ENCODE data around the gene MYOF. TPM values are rescaled to one million over a fixed set of nuclear protein-coding genes. Genes with fewer than 3 reads are reported as not detected.

Gene MYOF
- total RNA-seq, 1 donor = 5.2 TPM

DNA sequence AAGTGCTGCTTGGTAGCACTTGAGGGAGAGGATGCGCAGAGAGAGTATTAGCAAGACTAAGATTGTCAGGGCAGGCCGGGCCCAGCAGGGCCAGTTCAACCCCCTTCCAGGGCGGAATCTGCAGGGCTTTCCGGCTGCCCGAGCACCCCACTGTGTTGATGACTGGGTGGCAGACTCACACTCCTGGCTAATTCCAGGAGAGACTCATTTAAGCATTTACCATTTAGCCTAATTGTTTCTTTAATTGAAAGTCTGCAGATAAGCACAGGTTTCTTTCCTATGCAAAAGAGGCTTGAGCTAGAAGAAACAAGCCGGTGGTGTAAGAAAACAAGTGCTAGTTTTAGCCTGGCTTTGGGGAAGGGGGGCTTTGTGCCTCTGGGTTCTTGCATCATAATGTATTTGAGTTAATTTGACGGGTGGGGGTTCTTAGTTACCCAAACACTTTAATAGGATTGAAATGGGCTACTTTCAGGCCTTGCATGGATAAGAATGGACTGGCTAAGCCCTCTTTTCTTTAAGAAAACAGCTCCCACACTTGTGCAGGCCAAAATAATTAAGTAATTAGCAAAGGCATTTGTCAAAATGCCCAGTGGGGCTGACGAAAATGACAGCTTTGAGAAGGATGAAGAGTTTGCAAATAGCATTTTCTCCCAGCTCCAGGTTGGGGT is 201.3 kb downstream of the MYOF start:
- Histone ChIP-seq H3K4me1 (ENCODE audit: insufficient read depth, low read length) (peaks cover 15% of the 10 kb centered on the region), H3K4me3 (ENCODE audit: low read length) (no peak overlapping the region), H3K9me3 (ENCODE audit: low read depth, low read length) (no peaks in the 10 kb centered on the region), H3K27me3 (ENCODE audit: insufficient read depth, low read length) (no peaks in the 10 kb centered on the region)

DNA sequence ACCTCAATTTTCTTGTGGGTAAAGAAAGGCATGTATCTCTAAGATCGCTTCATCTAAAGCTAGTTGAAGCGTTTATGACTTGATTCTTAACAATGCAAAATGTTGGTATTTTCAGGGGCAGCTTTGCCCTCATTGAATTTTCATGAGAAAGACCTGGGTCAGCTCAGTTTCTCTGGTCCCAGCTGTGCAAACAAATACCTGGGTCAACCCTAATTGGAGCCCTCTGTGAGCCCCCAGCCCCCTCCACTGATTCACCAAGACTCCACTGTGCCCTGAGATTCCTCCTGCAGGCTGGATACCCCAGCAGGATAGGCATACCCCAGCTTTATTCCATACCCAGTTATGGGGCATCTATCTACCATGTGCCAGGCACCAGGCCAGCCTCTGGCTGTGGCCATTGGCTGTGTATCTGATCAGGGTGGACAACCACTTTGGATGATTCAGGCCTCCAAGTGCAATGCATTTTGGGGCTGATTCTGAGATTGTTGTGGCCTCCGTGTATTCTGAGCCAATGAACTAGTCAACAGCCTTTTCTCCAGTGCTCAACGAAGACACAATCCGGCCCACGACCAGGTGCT is 201.9 kb downstream of the MYOF start:
- Histone ChIP-seq H3K4me3 (ENCODE audit: low read length) (no peak overlapping the region), H3K9me3 (ENCODE audit: low read depth, low read length) (no peaks in the 10 kb centered on the region), H3K4me1 (ENCODE audit: insufficient read depth, low read length) (peaks cover 15% of the 10 kb centered on the region), H3K27me3 (ENCODE audit: insufficient read depth, low read length) (no peaks in the 10 kb centered on the region)

DNA sequence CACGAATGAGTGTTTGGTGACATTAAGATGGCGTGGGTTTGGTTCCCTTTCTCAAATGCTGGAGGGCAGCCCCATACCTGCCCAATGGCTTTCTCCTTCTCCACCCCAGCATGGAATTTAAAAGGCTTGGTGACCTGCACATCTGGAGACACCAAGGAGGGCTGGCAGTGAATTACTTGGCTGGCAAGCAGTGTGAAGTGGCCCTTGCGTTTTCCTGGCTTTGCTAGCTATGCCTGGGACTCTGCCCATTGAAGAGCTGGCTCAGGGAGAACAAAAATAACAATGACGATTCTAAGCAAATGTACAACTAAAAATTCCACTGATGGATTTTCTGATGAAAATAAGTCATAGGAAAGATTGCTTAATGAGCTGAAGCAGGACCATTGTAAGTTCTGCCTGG is 204.8 kb downstream of the MYOF start:
- Histone ChIP-seq H3K4me1 (ENCODE audit: insufficient read depth, low read length) (no peaks in the 10 kb centered on the region), H3K4me3 (ENCODE audit: low read length) (no peak overlapping the region), H3K9me3 (ENCODE audit: low read depth, low read length) (no peaks in the 10 kb centered on the region), H3K27me3 (ENCODE audit: insufficient read depth, low read length) (no peaks in the 10 kb centered on the region)

DNA sequence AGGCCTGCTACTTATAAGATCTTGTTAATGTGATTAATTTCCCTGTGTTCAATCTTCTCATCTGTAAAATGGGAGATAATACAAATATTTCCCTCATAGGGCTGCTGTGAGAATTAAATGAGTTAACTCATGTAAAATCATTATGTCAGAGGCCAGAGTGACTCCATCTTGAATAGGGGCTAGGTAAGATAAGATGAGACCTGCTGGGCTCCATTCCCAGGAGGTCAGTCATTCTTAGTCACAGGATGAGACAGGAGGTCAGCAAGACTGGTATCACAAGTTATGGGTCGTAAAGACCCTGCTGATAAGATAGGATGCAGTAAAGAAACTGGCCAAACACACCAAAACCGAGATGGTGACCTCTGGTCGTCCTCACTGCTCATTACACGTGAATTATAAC is 207.7 kb downstream of the MYOF start:
- Histone ChIP-seq H3K4me3 (ENCODE audit: low read length) (no peak overlapping the region), H3K27me3 (ENCODE audit: insufficient read depth, low read length) (no peaks in the 10 kb centered on the region), H3K9me3 (ENCODE audit: low read depth, low read length) (no peaks in the 10 kb centered on the region), H3K4me1 (ENCODE audit: insufficient read depth, low read length) (no peaks in the 10 kb centered on the region)

DNA sequence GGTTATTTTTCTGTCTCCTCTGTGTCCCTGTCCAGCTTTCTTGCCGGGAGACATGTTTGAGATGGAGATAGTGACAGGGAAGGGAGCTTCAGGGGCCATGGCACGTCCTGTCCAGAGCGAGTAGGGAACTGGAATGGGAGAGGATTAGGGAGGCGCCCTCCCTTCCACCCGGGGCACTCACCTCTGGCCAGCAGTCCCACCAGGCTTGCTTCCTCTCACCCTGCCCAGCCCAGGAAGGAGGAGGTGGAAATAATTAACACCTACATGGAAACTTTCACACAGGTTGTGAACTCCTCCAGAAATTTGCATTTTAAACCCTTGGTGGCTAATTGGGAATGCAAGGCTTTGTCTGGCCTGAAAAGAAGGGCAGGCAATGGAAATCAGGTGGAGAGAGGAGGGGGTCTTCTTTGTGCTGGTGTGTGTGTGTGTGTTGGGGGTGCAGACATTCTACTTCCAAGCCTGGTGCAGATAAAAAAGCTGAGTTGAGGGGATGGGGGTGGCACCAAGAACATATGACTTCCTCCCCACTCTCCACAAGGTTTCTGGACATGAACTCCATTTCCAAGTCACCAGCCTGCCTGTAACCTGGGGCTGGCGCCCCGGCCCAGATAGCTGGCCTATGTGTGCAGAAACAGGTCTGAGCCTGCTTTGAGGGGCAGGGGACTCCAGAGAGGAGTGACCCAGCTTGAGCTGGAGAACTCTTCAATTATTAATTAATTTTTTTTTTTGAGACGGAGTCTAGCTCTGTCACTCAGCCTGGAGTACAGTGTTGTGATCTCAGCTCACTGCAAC is 209.1 kb downstream of the MYOF start:
- H3K9me3 ChIP-seq (ENCODE audit: low read depth, low read length) = no peaks in the 10 kb centered on the region

DNA sequence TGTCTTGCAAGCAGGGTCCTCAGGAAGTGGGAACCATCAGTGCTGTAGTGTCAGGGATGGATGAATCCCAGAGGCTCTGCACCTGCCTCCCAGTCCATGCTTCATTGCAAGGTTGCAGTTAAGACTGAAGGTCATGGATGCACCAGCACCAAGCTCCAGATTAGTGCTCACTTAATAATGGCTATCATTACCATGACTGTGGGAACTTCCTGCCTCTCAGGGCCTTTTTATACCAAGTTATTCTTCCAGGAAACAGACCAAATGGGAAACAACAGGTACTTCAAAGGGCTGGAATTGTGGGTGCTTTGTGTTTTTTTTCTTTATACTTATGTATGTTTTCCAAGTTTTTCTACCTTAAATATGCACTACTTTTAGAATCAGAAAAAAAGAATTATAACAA is 210.8 kb downstream of the MYOF start:
- Histone ChIP-seq H3K27me3 (ENCODE audit: insufficient read depth, low read length) (no peaks in the 10 kb centered on the region), H3K4me1 (ENCODE audit: insufficient read depth, low read length) (no peaks in the 10 kb centered on the region), H3K9me3 (ENCODE audit: low read depth, low read length) (no peaks in the 10 kb centered on the region), H3K4me3 (ENCODE audit: low read length) (no peak overlapping the region)

More for the DNA sequence above, 209.1 kb downstream of the MYOF start:
- H3K27me3 ChIP-seq (ENCODE audit: insufficient read depth, low read length) = no peaks in the 10 kb centered on the region
- H3K4me3 ChIP-seq (ENCODE audit: low read length) = no peak overlapping the region
- no peaks in the 10 kb centered on the region for H3K4me1 ChIP-seq (ENCODE audit: insufficient read depth, low read length)

DNA sequence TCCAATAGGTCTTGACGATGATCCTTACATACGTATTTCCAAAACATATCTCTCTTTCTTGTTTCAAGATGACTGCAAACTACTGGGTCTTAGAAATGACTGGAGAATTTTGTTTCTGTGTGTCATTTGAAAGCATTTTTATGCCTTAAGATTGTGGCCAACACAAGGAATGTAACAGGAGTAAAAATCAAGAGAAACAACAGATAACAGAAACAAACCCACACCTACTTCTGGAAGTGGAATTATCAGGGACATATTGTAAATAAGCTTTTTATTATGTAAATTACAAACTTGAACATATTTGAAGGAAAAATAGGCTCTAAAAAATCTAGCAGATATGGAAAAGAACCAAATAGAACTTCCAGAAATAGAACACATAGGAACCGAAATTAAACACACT is 212.9 kb downstream of the MYOF start:
- Histone ChIP-seq H3K27me3 (ENCODE audit: insufficient read depth, low read length) (no peaks in the 10 kb centered on the region), H3K9me3 (ENCODE audit: low read depth, low read length) (no peaks in the 10 kb centered on the region), H3K4me1 (ENCODE audit: insufficient read depth, low read length) (no peaks in the 10 kb centered on the region), H3K4me3 (ENCODE audit: low read length) (no peak overlapping the region)

DNA sequence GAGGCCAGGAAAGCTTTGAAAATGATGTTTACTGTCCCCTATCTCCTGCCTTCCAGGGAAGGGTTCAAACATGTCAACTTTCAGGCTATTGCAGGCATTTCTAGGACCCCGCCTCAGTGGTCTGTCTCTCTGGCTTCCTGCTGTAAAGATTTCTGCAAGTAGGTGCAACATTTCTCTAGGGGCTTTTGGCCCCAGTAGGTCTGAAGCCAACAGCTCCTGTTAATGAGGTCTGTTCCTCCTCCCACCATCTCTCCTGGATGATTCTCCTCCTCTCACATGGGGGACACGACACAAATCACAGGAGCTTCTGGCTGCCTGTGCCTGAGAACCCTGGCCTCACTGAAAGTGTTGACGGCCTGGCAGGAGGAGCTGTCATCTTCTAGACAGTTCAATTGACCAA is 214.1 kb downstream of the MYOF start:
- no peak overlapping the region for H3K4me3 ChIP-seq (ENCODE audit: low read length)
- no peaks in the 10 kb centered on the region for H3K27me3 ChIP-seq (ENCODE audit: insufficient read depth, low read length)
- H3K4me1 ChIP-seq (ENCODE audit: insufficient read depth, low read length) = no peaks in the 10 kb centered on the region
- H3K9me3 ChIP-seq (ENCODE audit: low read depth, low read length) = no peaks in the 10 kb centered on the region

DNA sequence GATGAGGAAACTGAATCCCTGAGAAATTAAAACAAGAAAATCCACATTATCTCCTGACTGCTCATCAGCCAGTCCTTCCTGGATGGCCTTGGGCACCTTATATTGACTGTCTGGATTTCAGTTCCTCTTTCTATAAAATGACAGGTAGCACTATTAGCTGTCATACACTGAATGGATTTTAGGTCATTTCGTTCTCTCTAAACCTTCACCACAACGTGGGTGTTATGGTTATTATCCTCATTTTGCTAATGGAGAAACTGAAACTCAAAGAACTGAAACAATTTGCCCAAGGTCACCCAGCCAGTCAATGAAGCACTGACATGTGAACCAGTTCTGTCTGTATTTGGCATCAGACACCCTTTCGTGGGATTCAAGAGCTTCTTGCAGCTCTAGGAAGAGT is 214.6 kb downstream of the MYOF start:
- Histone ChIP-seq H3K27me3 (ENCODE audit: insufficient read depth, low read length) (no peaks in the 10 kb centered on the region), H3K4me3 (ENCODE audit: low read length) (no peak overlapping the region), H3K9me3 (ENCODE audit: low read depth, low read length) (no peaks in the 10 kb centered on the region), H3K4me1 (ENCODE audit: insufficient read depth, low read length) (no peaks in the 10 kb centered on the region)

DNA sequence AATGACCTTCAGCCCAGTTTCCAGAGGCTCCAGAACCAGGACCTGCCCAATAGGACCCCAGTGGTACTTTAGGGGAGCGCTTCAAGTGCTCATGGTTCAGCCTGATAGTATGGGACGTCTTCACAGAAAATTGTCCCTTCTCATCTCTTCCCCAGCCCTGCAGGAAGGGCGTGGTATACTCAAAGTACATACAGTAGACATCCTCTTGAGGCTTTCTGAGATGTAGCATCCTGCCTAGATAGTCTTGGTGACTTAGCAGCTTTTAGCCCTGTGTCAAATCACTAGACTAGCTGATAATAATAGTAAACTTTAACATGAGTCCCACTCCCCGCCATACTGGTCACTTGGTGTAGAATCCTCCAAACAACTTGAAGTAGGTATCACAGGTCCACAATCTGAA is 215.3 kb downstream of the MYOF start:
- H3K27me3 ChIP-seq (ENCODE audit: insufficient read depth, low read length) = no peaks in the 10 kb centered on the region

DNA sequence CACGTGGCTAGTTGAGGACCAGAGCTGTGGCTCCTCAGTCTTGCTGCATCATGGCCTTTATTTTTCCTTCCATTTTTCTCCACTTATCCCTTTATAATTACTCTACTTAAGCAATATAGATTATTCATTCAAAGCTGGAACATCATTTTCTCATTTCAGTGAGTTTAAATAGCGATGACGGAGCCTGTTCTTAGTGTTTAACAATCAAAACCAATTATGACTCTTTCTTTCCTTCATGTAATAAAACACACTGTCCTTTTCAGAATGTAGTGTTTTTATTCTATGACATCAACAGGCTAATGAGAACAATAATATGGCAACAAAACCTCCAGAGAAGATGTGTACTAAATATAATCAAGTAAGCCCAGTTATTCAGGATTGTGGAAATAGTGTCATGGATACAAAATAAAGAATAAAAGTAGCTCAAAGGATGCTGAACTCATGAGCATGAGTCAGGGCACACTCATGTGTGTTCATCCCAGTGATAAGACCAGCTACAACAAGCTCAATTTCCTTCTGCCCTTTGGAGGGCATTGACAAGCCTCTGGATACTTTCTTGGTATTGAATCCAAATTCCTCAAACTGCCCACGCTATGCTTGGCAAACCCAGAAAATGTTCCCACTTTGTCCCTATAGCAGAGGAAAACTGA is 220.0 kb downstream of the MYOF start:
- no peak overlapping the region for H3K4me3 ChIP-seq (ENCODE audit: low read length)
- H3K27me3 ChIP-seq (ENCODE audit: insufficient read depth, low read length) = no peaks in the 10 kb centered on the region
- H3K4me1 ChIP-seq (ENCODE audit: insufficient read depth, low read length) = no peaks in the 10 kb centered on the region
- no peaks in the 10 kb centered on the region for H3K9me3 ChIP-seq (ENCODE audit: low read depth, low read length)

More for the DNA sequence above, 215.3 kb downstream of the MYOF start:
- H3K4me1 ChIP-seq (ENCODE audit: insufficient read depth, low read length) = no peaks in the 10 kb centered on the region
- H3K9me3 ChIP-seq (ENCODE audit: low read depth, low read length) = no peaks in the 10 kb centered on the region
- H3K4me3 ChIP-seq (ENCODE audit: low read length) = no peak overlapping the region

DNA sequence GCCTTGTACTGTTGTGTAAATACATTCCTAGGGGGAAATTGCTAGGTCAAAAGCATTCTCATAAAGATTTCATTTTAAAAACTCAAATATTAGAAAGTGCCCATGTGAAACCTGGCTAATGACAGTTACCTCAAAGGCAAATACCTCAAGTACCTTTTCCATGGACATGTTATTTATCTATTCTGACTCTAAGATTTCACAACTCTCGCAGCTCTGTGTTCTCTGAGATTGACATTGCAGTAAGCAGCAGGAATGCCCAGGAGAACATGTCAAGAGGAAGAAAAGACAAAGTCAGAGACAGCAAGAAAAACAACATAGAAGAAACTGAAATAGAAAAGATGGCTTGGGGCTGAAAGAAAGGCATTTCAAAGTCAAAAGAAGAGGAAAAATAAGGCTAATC is 221.0 kb downstream of the MYOF start:
- Histone ChIP-seq H3K4me3 (ENCODE audit: low read length) (no peak overlapping the region), H3K4me1 (ENCODE audit: insufficient read depth, low read length) (no peaks in the 10 kb centered on the region), H3K27me3 (ENCODE audit: insufficient read depth, low read length) (no peaks in the 10 kb centered on the region), H3K9me3 (ENCODE audit: low read depth, low read length) (no peaks in the 10 kb centered on the region)

DNA sequence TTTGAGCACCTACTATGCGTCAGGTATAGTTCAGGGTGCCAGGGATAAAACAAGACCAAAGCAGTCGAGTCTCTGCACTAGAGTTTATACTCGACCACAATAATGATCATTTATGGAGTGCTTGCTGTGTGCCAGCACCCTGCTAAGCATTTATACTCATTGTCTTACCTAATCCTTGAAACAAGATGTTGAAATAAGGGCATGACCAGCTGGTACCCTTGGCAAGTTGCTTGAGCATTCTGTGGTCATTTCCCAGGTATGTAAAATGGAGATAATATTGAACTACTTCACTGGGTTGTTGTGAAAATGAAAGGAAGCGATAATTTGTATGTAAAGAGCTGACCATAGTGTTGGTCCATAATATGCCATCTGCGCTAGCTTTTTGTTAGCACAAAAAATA is 223.0 kb downstream of the MYOF start:
- no peaks in the 10 kb centered on the region for H3K27me3 ChIP-seq (ENCODE audit: insufficient read depth, low read length)
- H3K4me1 ChIP-seq (ENCODE audit: insufficient read depth, low read length) = no peaks in the 10 kb centered on the region
- H3K4me3 ChIP-seq (ENCODE audit: low read length) = no peak overlapping the region
- H3K9me3 ChIP-seq (ENCODE audit: low read depth, low read length) = no peaks in the 10 kb centered on the region

All from mononuclear cell (primary cell).